CD14-positive monocyte (primary cell): ENCODE data around the gene ERC1. TPM values are rescaled to one million over a fixed set of nuclear protein-coding genes. Genes with fewer than 3 reads are reported as not detected.
A peak's percentile ranks its signal among the peaks of the same experiment; 100 is the strongest.

ENCODE experiments used
- DNase-seq, 3 donors: peaks; one replicate each; pipeline ENCODE4 v3.0.0-alpha.2; 2011 to 2022
- H2AFZ ChIP-seq: 2 replicates; pipeline ENCODE4 v1.6.0; 2012; ENCODE audit warnings: mild to moderate bottlenecking, low read depth, low read length, inconsistent platforms; ENCODE audit not compliant: insufficient read depth, poor library complexity, severe bottlenecking
- H3K27ac ChIP-seq, 2 donors: 1 replicate in 1 of 2; 2 replicates in 1 of 2; pipeline ENCODE4 v1.5.1; 2012 to 2013; ENCODE audit warnings: low read length in 2 of 2, control low read depth in 1 of 2, inconsistent platforms in 1 of 2, low read depth in 1 of 2, mild to moderate bottlenecking in 1 of 2
- H3K27me3 ChIP-seq, 2 donors: one replicate each; pipeline versions ENCODE4 v1.6.0 to v1.6.1; 2011 to 2013; ENCODE audit warnings: low read length in 2 of 2; ENCODE audit not compliant: control insufficient read depth in 2 of 2, insufficient read depth in 2 of 2
- H3K36me3 ChIP-seq, 2 donors: replicated peaks in 1 of 2; 1 replicate in 1 of 2; 2 replicates in 1 of 2; pipeline versions ENCODE4 v1.5.1 to v1.6.1; 2012 to 2013; ENCODE audit warnings: low read length in 2 of 2, control low read depth in 1 of 2, inconsistent platforms in 1 of 2, mild to moderate bottlenecking in 1 of 2; ENCODE audit not compliant: insufficient read depth in 2 of 2, control insufficient read depth in 1 of 2
- H3K4me1 ChIP-seq, 2 donors: 1 replicate in 1 of 2; 2 replicates in 1 of 2; pipeline versions ENCODE4 v1.5.1 to v1.6.1; 2012 to 2013; ENCODE audit warnings: low read length in 2 of 2, control low read depth in 1 of 2, inconsistent platforms in 1 of 2, mild to moderate bottlenecking in 1 of 2, moderate library complexity in 1 of 2; ENCODE audit not compliant: insufficient read depth in 2 of 2, control insufficient read depth in 1 of 2
- H3K4me2 ChIP-seq: replicated peaks from 2 replicates; pipeline ENCODE3; 2012; ENCODE audit warnings: low read length, moderate library complexity, mild to moderate bottlenecking; ENCODE audit not compliant: poor library complexity, severe bottlenecking; ENCODE audit errors: extremely low read depth
- H3K4me3 ChIP-seq, 3 experiments: fragments of 200-600 bp in 1 of 3; sonication (generic) in 1 of 3; replicated peaks in 1 of 3; 1 replicate in 2 of 3; 2 replicates in 1 of 3; pipeline ENCODE4 v1.5.1; 2011 to 2013; ENCODE audit warnings: low read length in 3 of 3, mild to moderate bottlenecking in 3 of 3, control low read depth in 2 of 3, low read depth in 2 of 3, inconsistent platforms in 1 of 3, moderate library complexity in 1 of 3
- H3K79me2 ChIP-seq: 2 replicates; pipeline ENCODE4 v1.6.0; 2012; ENCODE audit warnings: mild to moderate bottlenecking, control low read depth, inconsistent platforms, low read length, moderate library complexity; ENCODE audit not compliant: insufficient read depth
- H3K9ac ChIP-seq: 2 replicates; pipeline ENCODE4 v1.6.0; 2017; ENCODE audit warnings: low read length, mild to moderate bottlenecking; ENCODE audit not compliant: insufficient read depth, poor library complexity, severe bottlenecking
- H3K9me3 ChIP-seq, 2 donors: replicated peaks in 1 of 2; 1 replicate in 1 of 2; 2 replicates in 1 of 2; pipeline versions ENCODE4 v1.5.1 to v1.6.1; 2012 to 2013; ENCODE audit warnings: low read length in 2 of 2, control low read depth in 1 of 2; ENCODE audit not compliant: control insufficient read depth in 1 of 2, insufficient read depth in 1 of 2
- H4K20me1 ChIP-seq: 2 replicates; pipeline ENCODE4 v1.6.0; 2012; ENCODE audit warnings: mild to moderate bottlenecking, low read length, control low read depth, moderate library complexity; ENCODE audit not compliant: insufficient read depth
- H3K27ac Mint-ChIP-seq, 7 donors: one replicate each; pipeline ENCODE4 v1.8.0; 2020; ENCODE audit warnings: mild to moderate bottlenecking in 7 of 7, mixed read lengths in 7 of 7, moderate library complexity in 6 of 7, inconsistent platforms in 2 of 7
- H3K27me3 Mint-ChIP-seq, 3 donors: one replicate each; pipeline ENCODE4 v1.8.0; 2021 to 2022; ENCODE audit warnings: low read depth in 3 of 3, mild to moderate bottlenecking in 3 of 3, mixed read lengths in 3 of 3, moderate library complexity in 3 of 3, inconsistent platforms in 1 of 3
- H3K36me3 Mint-ChIP-seq, 2 donors: one replicate each; pipeline ENCODE4 v1.8.0; 2020; ENCODE audit warnings: mixed read lengths in 2 of 2, inconsistent platforms in 1 of 2, mild to moderate bottlenecking in 1 of 2
- H3K4me1 Mint-ChIP-seq: one replicate; pipeline ENCODE4 v1.8.0; 2020; ENCODE audit warnings: mild to moderate bottlenecking, mixed read lengths
- H3K4me3 Mint-ChIP-seq, 2 donors: one replicate each; pipeline ENCODE4 v1.8.0; 2020; ENCODE audit warnings: mild to moderate bottlenecking in 2 of 2, mixed read lengths in 2 of 2, moderate library complexity in 1 of 2
- H3K9me3 Mint-ChIP-seq, 7 donors: one replicate each; pipeline ENCODE4 v1.8.0; 2020 to 2022; ENCODE audit warnings: mixed read lengths in 7 of 7, mild to moderate bottlenecking in 6 of 7, moderate library complexity in 6 of 7, inconsistent platforms in 2 of 7
- WGBS: methylation state at CpG from one replicate; pipeline ENCODE4 v1.1.5; 2013; ENCODE audit warnings: missing lambda C conversion rate; ENCODE audit not compliant: insufficient coverage; 5-methylcytosine and 5-hydroxymethylcytosine counted together
- intact Hi-C, 2 donors: fragments of 100-400 bp; cut with micrococcal nuclease; formaldehyde crosslinking; loops; one replicate each; pipeline versions ENCODE4 v1.15.0 to v1.15.1; 2023
- polyA plus RNA-seq, 3 donors: library from polyadenylated mRNA; depleted of rRNA in 1 of 3; unstranded in 2 of 3; stranded (reverse) in 1 of 3; fragments of 300-500 nt in 2 of 3; fragments of >200 nt in 1 of 3; fragmentation: Illumina TruSeq in 2 of 3; gene quantifications; 1 replicate in 2 of 3; 2 replicates in 1 of 3; pipeline ENCODE4 v1.2.3, GENCODE V29; 2012 to 2021
- TF ChIP-seq, protein P1 (sequence below): fragments of 200-600 bp; IDR thresholded peaks from one replicate; pipeline ENCODE4 v1.8.0; 2022; ENCODE audit warnings: antibody characterized with exemption, mild to moderate bottlenecking

The ERC1 gene
- polyA plus RNA-seq, 3 donors, result 4.0 to 14.3 (median 5.1) TPM

DNA sequence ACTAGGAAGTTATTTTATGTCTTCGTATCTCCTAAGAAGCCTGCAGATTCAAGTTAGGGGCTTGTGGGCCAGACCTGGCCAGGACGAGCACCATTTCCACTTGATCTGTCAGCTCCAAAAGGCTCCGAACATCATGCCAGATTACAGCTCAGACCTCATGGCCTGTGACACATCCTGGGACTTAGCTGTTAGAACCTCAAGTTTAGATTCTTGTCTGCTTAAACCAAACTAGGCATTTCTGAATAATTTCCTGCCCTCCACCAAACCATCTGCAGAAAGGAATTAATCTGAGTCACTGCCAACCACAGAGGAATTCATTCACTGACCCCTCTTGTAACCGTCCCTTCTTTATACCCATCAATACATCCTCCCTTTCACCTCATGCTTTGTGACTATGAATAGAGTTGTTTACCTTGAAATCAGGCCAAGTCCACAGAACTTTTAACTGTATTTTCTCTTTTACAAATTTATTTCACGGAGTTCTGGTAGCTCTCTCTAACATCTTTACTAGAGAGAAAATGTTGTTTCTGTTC lies 483.1 kb downstream of the ERC1 start:
- H3K36me3 Mint-ChIP-seq, result peaks cover 7 to 8% of the 10 kb centered on the region in 2 donors
- no peaks in the 10 kb centered on the region for H3K36me3 ChIP-seq
- H3K4me1 ChIP-seq, result peaks cover 18 to 25% of the 10 kb centered on the region in 2 donors
- no peaks in the 10 kb centered on the region for H4K20me1 ChIP-seq
- intact Hi-C loops, result no loop called here
- DNase-seq, result peak in 1 of 3 donors; percentile 15
- H3K4me3 ChIP-seq, result no peak overlapping the region
- H3K27me3 ChIP-seq, result no peaks in the 10 kb centered on the region
- no peak overlapping the region for H2AFZ ChIP-seq
- WGBS, result 12% methylated on average over 3 of the region's 5 CpGs
- no peak overlapping the region for H3K4me3 Mint-ChIP-seq
- H3K9me3 Mint-ChIP-seq, result peaks cover 0 to 2% (median 0%) of the 10 kb centered on the region in 7 donors
- H3K27ac Mint-ChIP-seq, result no peak overlapping the region
- TF ChIP-seq, protein P1, sequence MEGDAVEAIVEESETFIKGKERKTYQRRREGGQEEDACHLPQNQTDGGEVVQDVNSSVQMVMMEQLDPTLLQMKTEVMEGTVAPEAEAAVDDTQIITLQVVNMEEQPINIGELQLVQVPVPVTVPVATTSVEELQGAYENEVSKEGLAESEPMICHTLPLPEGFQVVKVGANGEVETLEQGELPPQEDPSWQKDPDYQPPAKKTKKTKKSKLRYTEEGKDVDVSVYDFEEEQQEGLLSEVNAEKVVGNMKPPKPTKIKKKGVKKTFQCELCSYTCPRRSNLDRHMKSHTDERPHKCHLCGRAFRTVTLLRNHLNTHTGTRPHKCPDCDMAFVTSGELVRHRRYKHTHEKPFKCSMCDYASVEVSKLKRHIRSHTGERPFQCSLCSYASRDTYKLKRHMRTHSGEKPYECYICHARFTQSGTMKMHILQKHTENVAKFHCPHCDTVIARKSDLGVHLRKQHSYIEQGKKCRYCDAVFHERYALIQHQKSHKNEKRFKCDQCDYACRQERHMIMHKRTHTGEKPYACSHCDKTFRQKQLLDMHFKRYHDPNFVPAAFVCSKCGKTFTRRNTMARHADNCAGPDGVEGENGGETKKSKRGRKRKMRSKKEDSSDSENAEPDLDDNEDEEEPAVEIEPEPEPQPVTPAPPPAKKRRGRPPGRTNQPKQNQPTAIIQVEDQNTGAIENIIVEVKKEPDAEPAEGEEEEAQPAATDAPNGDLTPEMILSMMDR, result no peak
- peaks cover 5% of the 10 kb centered on the region for H3K4me1 Mint-ChIP-seq
- no peaks in the 10 kb centered on the region for H3K9me3 ChIP-seq
- no peaks in the 10 kb centered on the region for H3K79me2 ChIP-seq
- no peak overlapping the region for H3K27ac ChIP-seq
- H3K9ac ChIP-seq, result no peak overlapping the region
- peaks cover 0 to 2% (median 2%) of the 10 kb centered on the region in 3 donors for H3K27me3 Mint-ChIP-seq
- peak overlapping the region; percentile 66 for H3K4me2 ChIP-seq

- no peak overlapping the region for H3K4me3 Mint-ChIP-seq
- whole genome bisulfite sequencing, result no CpG with 5 or more reads among the region's 10 CpGs
Measured at GRCh38 chr12:1474574-1475153, 483.6 kb downstream of the ERC1 start.

More at GRCh38 chr12:1474574-1475153, 483.6 kb downstream of the ERC1 start:
- TF ChIP-seq, protein P1, result no peak
- H3K4me2 ChIP-seq, result no peak overlapping the region
- H3K4me3 ChIP-seq, result no peak overlapping the region
- no peak overlapping the region for H3K9ac ChIP-seq
- Mint-ChIP-seq H3K36me3 (peaks cover 6 to 7% of the 10 kb centered on the region in 2 donors), H3K9me3 (peaks cover 0 to 2% (median 0%) of the 10 kb centered on the region in 7 donors), H3K27me3 (peaks cover 0 to 2% (median 2%) of the 10 kb centered on the region in 3 donors), H3K27ac (no peak overlapping the region), H3K4me1 (peaks cover 3% of the 10 kb centered on the region)
- H3K9me3 ChIP-seq, result no peaks in the 10 kb centered on the region
- H3K27me3 ChIP-seq, result no peaks in the 10 kb centered on the region
- no peak overlapping the region for H3K27ac ChIP-seq
- no peaks in the 10 kb centered on the region for H3K36me3 ChIP-seq
- peaks cover 18 to 25% of the 10 kb centered on the region in 2 donors for H3K4me1 ChIP-seq
- H3K79me2 ChIP-seq, result no peaks in the 10 kb centered on the region
- H2AFZ ChIP-seq, result no peak overlapping the region
- intact Hi-C loops, result no loop called here
- DNase-seq, result no peak
- no peaks in the 10 kb centered on the region for H4K20me1 ChIP-seq
